HUDEP-2 (cell line): ENCODE results near the gene PATJ.
"Not testable (repeated sequence)": the region's sequence is repeated elsewhere in the genome, so short reads cannot be mapped to it uniquely, and the experiment has no call there.

Experiments used
- DNase-seq, 76 experiments: peaks; one replicate each; lab custom pipeline; 2025; ENCODE audit not compliant: unreplicated experiment in 76 of 76; lab: John Stamatoyannopoulos, UW

Gene PATJ

GRCh38 chr1:61741711-61742619 is at the start of gene PATJ:
Gene PATJ (plus strand): TSS chr1:61742480. CDS start chr1:61762893, 20,413 bp downstream.
- no peak for DNase-seq

- no peak for DNase-seq
These were observed 42.1 kb upstream of the PATJ start for GRCh38 chr1:61699911-61700851.

GRCh38 chr1:61708953-61709907 is 33.0 kb upstream of the PATJ start:
- DNase-seq, result peak in 66 of 76 experiments; percentile 3 to 76 (median 36)

DNA sequence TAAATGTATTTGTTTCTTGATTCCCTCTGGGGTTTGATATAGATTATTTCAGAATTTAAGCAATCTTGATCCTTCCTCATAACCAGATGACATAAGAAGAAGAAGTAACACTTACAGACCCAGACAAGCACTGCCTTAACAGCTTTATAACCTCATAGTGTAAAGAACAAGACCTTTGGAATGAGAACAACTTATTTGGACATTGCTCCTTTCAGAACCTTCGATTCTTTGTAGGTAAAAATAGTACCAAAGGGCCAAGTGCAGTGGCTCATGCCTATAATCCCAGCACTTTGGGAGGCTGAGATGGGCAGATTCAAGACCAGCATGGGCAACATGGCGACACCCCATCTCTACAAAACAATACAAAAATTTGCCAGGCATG is 32.4 kb upstream of the PATJ start:
- DNase-seq, result no peak

- DNase-seq, result not testable (repeated sequence)
These were observed 31.0 kb upstream of the PATJ start for GRCh38 chr1:61711257-61711656.

DNA sequence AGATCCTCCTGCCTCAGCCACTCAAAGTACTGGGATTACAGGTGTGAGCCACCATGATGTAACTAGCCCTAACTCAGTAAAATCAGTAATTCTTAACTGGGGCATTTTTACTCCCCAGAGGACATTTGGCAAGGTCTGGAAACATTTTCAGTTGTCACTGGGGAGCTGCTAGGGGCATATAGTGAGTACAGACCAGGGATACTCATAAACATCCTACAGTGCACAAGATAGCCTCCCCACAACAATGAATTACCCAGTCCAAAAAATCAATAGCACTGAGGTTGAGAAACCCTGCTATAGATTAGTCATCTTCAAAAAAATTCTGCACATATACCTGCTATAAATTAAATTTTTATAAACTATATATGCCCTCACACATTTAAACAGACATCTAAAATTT is 30.3 kb upstream of the PATJ start:
- no peak for DNase-seq

- not testable (repeated sequence) for DNase-seq
These were observed 23.1 kb upstream of the PATJ start for GRCh38 chr1:61718996-61719663.

GRCh38 chr1:61724506-61724812 is 17.8 kb upstream of the PATJ start:
- DNase-seq, result no peak

DNA sequence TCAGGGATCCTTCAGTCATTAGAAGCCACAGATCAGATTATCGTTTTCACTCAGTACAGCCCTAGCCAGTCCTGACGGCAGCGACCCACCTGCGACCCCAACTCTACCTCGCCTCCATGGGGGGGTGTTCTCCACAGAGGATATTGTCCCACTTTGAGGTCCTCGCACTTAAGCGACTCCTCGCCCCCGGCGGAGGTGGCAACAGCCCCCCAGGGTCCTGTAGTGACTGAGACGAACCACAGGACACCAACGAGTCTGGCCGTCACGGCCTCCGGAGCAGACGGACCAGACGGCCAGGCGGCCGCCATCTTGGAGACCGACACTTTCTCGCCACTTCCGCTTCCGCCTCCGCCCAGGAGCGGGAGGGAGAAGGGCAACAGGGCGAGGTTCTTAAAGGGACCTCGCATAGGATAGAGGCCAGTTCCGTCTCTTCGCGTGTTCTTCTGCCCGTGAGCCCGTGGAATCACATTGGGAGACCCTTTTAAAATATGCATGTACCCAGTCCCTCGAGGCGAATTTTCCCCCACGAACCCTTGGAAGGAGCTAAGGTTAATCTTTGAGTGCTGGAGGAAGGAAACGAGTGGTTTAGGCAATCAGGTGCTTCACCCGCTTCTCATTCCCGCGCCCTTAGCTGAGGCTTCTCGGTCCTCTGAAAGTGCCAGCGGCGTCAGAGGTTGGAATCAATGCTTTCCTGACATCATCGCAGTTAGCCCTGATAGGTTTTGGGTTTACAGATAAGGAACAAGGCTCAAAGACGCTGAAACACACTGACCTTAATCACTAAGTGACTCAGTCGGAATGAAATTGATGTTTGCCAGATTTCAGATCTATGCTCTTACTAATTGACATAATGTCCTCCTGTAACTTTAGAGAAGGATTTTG is 17.2 kb upstream of the PATJ start, which contains the start of gene TM2D1:
Gene TM2D1, minus strand, starts transcription at position 329 of the 882 bp plus-strand sequence. Its CDS starts 21 bp downstream, at position 308.
- peak in 75 of 76 experiments; percentile 22 to 86 (median 74) for DNase-seq

DNA sequence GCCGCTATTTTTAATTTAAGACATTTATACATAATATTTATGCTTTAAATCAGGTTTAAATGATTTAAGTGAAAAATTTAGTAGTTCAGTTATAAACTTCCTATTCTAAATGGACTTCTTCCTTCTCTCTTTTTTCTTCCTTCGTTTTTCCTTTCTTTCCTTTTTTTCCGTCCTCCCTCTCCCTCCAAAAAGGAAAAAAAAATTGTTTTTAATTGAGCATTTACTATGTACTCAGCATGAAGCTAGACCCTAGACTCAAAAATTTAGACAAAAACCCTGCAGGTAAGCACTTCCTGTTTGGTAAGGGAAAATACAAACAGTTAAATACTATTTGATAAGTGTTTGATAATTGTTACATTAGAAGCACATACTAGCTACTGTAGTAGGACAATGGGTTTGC is 14.7 kb upstream of the PATJ start:
- no peak for DNase-seq

GRCh38 chr1:61730679-61731078 is 11.6 kb upstream of the PATJ start:
- DNase-seq, result not testable (repeated sequence)

GRCh38 chr1:61732726-61733125 is 9.6 kb upstream of the PATJ start:
- no peak for DNase-seq

DNA sequence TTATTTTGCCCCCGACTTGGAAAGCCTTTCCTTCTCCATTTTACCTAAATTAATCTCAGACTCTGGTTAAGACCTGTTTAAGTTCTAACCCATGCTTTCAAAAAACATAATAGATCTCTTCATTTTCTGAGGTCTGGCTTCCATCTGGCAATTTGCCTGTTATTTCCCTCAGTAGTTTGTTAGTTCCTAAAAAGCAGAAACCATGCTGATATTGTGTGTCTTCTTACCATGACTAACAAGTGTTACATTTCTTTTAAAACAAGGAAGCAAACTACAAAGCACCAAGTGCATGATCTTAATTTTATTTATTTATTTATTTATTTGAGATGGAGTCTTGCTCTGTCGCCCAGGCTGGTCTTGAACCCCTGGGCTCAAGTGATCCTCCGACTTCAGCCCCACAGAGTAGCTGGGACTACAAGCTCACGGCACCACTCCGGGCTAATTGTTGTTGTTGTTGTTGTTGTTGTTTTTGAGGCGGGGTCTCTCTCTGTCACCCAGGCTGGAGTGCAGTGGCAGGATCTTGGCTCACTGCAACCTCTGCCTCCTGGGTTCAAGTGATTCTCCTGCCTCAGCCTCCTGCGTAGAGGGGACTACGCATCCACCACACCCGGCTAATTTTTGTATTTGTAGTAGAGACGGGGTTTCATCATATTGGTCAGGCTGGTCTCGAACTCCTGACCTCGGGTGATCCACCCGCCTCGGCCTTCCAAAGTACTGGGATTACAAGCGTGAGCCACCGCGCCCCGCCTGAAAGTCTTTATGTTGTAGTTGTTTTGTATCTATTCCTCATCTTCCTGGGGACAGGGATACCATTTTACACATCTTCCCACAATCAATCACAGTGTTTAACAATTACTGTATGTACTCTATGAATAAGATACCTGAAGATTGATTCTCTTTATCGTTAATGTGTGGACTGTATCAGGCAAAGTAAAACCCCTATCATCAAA is 1.3 kb upstream of the PATJ start:
- DNase-seq, result no peak

DNA sequence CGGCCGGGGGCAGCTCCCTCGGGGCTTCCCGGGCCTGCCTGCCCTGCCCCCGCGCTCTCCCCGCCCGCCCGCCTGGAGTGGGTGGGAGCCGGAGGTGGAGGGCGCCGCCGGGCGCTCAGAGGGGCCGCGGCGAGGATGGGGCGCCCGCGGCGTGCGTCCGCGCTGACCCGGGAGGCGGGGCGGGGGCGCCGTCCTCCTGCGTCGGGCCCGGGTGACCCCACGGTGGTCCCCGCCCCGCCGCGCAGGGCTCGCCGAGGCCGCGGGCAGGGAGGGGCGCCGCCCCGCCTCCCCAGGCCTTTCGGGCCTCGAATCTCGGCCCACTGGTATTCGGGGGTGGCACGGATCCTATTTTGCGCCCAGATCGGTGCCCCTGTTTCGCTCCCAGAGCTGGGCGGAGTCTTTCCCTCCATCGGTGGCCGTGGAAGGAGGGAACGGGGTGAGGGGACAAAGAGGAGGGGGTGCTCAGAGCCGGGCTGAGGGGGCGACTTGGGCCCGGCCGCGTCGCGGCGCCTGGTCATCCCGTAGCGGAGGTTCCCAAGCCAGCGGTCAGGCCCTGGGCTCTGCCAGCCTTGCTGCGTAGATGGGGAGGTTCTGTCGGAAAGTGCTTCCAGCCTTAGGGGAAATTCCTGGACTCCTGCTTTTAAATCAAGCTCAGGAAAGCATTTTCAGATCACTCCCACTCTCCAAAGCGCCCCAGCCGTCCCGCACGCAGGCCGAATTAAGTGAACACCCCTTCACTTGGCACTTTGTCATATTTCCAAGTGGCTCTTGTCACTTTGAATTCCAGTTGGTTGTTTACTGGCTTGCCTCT is 545 bp downstream of the PATJ start:
- no peak for DNase-seq

- no peak for DNase-seq
These were observed 1.1 kb downstream of the PATJ start for GRCh38 chr1:61743431-61743705.

GRCh38 chr1:61743716-61744580 is 1.7 kb downstream of the PATJ start:
- DNase-seq, result no peak
